ENCODE measurements around the gene UBE2D4. TPM values are rescaled to one million over a fixed set of nuclear protein-coding genes. Genes with fewer than 3 reads are reported as not detected.

UBE2D4 gene
- total RNA-seq, 1 donor: 32.3 TPM

DNA sequence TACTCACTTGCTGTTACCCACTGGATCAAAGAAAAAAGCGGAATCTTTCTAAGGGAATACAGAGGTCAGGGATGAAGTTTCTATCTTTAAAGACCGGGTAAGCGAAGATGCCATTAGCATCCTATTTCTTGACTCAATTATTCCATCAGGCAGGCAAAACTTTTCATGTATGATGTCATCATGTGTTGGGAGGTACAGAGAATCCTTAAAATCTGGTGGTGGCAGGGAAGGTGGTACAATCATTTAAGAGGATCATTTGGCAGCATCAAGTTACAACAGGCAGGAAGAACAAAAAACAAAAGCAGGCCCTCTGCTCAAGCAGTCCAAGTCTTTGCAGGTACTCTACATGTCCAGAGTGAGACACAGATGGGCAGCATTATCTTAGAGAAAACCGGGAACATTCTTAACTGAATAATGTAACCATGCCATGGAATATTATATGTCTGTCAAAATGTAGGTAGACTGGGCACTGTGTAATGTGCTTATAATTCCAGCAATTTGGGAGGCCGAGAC lies 23.6 kb upstream of the UBE2D4 start:
- H3K4me3 ChIP-seq (ENCODE audit: low read depth, low read length): no peak overlapping the region
- no peak for DNase-seq (ENCODE audit: low read depth)
- no peak for TF ChIP-seq CTCF (IDR thresholded peaks at IDR 0.05; ENCODE audit: insufficient read depth, low read length)

GRCh38 chr7:43904533-43905208 lies 21.6 kb upstream of the UBE2D4 start:
- peak; percentile 25 for DNase-seq (ENCODE audit: low read depth)
- peak overlapping the region; percentile 82 for H3K4me3 ChIP-seq (ENCODE audit: low read depth, low read length)
- TF ChIP-seq CTCF (IDR thresholded peaks at IDR 0.05; ENCODE audit: insufficient read depth, low read length): no peak

- H3K4me3 ChIP-seq (ENCODE audit: low read depth, low read length): peak overlapping the region; percentile 82
- no peak for TF ChIP-seq CTCF (IDR thresholded peaks at IDR 0.05; ENCODE audit: insufficient read depth, low read length)
- DNase-seq (ENCODE audit: low read depth): peak; percentile 36
These were observed 20.9 kb upstream of the UBE2D4 start for GRCh38 chr7:43905209-43905946.

GRCh38 chr7:43905956-43906330 lies 20.3 kb upstream of the UBE2D4 start:
- peak; percentile 45 for DNase-seq (ENCODE audit: low read depth)
- no peak for TF ChIP-seq CTCF (IDR thresholded peaks at IDR 0.05; ENCODE audit: insufficient read depth, low read length)
- H3K4me3 ChIP-seq (ENCODE audit: low read depth, low read length): peak overlapping the region; percentile 82

DNA sequence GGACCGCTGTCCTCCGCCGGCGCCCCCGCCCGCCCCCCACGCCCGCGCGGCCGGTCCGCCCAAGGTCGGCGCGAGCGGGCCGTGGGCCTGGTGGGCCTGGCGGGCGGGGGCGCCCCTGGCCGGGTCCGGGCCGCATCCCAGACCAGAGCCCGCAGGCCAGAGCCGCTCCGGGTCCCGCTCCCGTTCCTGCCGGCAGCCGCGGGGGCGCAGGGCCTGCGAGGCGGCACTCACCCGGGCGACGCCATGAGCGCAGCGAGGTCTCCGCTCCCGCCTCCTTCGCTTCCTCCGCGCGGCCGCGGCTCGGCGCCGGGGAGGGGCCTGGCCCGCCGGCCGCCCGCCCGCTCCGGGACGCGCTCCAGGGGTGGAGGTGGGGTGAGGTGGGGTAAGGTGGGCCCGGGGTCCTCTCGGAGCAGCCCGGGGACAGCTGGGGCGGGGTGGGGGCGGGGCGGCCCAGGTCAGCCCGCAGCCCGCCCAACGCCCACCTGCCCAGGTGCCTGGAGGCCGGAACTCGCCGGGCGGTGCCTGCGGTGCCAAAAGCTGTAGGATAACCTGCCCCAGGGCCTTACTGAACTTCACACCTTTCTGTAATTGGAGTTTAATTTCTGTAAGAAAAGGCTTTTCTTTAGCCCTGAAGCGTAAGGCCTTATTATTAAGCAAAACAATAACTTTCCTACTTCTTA lies 19.8 kb upstream of the UBE2D4 start, which contains the start of gene URGCP:
TSS of gene URGCP (minus strand) at position 266 of the 680 bp plus-strand sequence. CDS start at position 245, 21 bp downstream.
- DNase-seq (ENCODE audit: low read depth): peak; percentile 17
- H3K4me3 ChIP-seq (ENCODE audit: low read depth, low read length): peak within 1 kb of the TSS; percentile 82
- no peak for TF ChIP-seq CTCF (IDR thresholded peaks at IDR 0.05; ENCODE audit: insufficient read depth, low read length)

DNA sequence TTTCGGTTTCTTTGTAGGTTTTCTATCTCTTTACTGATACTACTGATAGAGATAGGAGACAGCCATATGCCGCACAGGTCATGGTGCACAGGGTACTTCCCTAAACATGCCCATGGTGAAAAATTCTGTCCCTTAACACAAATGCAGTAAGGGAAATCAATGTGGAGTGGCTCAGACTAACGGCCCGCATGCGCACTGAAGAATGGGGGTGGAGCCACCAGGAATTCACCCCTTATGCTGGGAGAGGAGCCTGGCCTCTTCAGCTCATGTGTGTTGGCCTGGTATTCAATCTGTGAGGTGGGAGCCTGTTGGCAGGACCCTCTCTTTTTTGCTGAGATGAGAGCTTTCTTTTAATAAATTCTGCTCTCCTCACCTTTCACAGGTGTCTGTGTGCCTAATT lies 11.4 kb upstream of the UBE2D4 start:
- no peak for DNase-seq (ENCODE audit: low read depth)
- TF ChIP-seq CTCF (IDR thresholded peaks at IDR 0.05; ENCODE audit: insufficient read depth, low read length): no peak
- no peak overlapping the region for H3K4me3 ChIP-seq (ENCODE audit: low read depth, low read length)

Data from fibroblast of the aortic adventitia (primary cell).